GM18867 (cell line): ENCODE results near the gene SPSB3.
A peak's percentile ranks its signal among the peaks of the same experiment; 100 is the strongest.

ENCODE experiments used
- ATAC-seq: cut with Tn5 transposase; IDR thresholded peaks from one replicate; pipeline ENCODE4 v1.9.1; 2021; ENCODE audit warnings: mild to moderate bottlenecking, moderate library complexity; ENCODE audit not compliant: unreplicated experiment

SPSB3 gene

DNA sequence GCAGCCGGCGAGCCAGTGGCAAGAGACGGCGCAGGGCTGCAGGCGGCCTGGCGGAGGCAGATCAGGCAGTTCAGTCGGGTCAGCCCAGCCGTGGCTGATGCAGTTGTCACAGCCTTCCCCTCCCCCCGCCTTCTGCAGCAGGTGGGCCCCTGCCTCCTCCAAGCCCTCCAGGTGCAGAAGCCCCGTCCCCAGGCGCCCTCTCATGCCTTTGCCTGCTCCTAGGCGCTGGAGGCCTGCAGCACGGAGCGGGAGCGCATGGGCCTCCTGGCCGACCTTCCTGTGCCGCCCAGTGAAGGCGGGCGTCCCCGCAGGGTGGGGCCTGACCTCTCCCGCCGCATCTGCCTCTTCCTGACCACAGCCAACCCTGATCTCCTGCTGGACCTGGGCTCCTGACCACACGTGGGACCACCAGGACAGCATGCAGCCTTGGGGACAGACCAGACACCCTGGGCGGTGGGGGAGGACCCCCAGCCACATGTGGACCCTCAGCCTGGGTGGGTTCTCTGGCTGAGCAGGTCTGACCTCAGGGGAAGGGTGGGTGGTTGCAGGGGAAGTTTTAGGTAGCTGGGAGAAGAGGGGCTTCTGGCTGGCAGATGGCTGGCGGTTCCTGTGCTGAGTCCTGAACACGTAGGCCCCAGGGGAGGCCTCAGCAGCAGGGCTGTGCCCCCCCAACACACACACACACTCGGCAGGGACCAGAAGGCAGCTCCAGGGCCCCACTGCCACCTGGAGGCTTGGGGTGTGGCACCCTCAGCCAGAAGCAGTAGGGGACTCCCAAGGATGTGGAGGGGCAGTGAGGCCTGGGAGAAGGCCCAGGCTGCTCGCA is 6.3 kb downstream of the SPSB3 start:
- no peak for ATAC-seq

DNA sequence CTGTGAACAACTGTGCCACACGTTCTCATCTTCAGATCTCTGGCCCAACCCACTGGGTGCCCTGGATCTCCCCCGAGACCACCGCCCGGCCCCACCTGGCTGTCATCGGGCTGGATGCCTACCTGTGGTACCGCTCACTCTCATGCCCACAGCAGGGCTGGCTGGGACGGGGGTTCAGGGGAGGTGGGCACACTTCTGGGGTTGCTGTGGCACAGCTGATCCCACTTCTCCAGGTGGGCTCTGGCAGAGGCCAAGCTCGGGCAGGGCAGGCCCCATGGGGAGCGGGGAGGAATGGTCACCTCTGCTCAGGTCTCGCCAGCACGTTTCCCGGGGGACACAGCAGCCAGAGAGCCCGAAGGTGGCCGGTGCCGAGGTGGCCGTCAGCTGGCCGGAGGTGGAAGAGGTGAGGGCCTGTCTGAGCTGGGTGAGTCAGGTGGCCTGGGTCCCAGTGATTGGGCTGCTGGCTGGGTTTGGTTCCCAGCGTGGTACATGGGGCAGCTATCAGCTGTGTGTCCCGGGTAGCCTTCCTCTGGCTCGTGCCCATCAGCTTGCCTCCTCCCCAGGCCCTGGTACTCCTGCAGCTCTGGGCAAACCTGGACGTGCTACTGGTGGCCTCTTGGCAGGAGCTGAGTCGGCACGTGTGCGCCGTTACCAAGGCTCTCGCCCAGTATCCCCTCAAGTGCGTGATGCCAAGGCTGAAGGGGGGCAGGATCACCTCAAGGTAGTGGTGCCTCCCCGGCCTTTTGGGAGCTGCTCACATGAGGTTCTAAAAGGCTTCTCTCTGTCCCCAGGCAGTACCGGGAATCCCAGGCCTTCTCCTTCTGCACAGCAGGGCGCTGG is 7.1 kb downstream of the SPSB3 start:
- ATAC-seq: no peak

DNA sequence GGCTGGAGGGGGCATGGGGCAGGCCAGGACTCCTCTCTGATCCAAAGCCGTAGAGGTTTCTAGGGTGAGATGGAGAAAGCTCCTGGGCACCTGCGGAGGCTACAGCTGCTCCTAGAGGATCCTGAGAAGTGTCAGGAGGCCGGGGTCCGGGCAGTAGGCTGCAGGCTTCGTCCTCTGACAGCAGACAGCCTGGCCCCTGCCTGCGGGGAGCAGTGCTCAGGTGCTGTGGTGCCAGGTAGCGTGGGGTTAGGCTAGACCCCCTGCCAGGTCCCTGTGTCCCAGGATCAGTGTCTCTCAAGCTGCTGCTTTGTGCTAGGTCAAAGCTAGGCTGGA is 8.0 kb downstream of the SPSB3 start:
- ATAC-seq: no peak

DNA sequence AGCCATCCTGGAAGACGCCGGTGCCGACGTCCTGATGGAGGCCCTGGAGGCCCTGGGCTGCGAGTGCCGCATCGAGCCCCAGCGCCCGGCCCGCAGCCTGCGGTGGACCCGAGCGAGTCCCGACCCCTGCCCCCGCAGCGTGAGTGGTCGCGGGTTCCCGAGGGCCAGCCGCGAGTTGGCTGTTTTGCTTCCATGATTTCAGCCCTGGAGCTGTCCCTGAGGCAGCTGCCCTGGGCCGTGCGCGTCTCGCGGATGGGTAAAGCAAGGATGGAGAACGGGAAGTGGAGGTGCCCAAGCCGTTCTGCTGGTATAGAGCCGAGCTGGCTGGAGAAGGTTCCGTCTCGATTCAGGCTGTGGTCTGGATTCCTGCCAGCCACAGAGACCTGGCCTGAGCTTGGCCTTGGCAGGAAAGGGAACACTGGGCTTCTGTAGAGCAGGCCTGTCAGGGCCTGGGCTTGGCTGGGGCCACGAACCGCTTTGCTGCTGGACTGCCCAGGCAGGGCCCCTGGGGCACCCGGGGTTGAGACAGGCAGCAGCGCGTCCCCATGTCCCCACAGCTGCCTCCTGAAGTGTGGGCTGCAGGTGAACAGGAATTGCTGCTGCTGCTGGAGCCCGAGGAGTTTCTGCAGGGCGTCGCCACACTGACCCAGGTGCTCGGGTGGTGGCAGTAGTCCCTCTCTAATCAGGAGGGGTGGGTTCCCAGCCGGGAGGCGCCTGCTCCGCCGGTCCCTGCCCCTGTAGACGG is 8.5 kb downstream of the SPSB3 start:
- no peak for ATAC-seq

GRCh38 chr16:1772908-1773702 is 9.3 kb downstream of the SPSB3 start, which contains the start of gene MRPS34:
MRPS34 (minus strand) TSS chr16:1773134; CDS start chr16:1773119, 15 bp downstream.
- peak; percentile 36 for ATAC-seq

DNA sequence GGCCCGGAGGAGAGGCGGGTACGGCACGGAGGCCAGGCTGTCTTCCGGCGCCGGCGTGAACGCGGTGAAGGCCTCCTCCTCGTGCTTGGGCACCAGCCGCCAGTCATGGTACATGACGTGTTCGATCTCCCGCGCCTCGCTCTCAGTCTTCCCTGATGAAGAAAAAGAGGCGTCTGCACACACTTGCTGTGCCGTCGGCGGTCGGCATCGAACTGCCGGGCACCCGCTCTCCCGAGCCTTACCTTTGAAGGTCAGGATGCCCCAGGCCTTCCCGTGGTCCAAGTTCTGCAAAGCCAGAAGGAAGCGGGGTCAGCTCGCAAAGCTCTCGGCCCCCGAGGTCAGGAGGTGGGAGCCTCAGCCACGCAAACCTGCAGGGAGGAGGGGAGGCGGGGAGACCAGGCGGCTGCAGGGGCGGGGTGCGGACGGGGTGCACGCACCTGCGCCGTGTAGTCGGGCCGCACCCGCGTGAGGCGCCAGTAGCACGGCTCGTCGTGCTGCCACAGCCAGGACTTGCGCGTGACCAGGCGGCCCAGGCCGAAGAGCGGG is 9.9 kb downstream of the SPSB3 start, which contains the start of gene EME2:
Gene EME2 (plus strand): TSS at position 449 of the 546 bp plus-strand sequence. CDS start 418 bp downstream, outside the sequence.
- ATAC-seq: peak; percentile 13

- ATAC-seq: no peak
Observed at GRCh38 chr16:1771864-1772361, 10.5 kb downstream of the SPSB3 start.

GRCh38 chr16:1771188-1771863 is 11.0 kb downstream of the SPSB3 start, which contains the start of gene NME3:
NME3 (minus strand) TSS chr16:1771543; CDS start chr16:1771534, 9 bp downstream.
- ATAC-seq: peak; percentile 24

GRCh38 chr16:1770328-1771187 is 11.8 kb downstream of the SPSB3 start:
- no peak for ATAC-seq

DNA sequence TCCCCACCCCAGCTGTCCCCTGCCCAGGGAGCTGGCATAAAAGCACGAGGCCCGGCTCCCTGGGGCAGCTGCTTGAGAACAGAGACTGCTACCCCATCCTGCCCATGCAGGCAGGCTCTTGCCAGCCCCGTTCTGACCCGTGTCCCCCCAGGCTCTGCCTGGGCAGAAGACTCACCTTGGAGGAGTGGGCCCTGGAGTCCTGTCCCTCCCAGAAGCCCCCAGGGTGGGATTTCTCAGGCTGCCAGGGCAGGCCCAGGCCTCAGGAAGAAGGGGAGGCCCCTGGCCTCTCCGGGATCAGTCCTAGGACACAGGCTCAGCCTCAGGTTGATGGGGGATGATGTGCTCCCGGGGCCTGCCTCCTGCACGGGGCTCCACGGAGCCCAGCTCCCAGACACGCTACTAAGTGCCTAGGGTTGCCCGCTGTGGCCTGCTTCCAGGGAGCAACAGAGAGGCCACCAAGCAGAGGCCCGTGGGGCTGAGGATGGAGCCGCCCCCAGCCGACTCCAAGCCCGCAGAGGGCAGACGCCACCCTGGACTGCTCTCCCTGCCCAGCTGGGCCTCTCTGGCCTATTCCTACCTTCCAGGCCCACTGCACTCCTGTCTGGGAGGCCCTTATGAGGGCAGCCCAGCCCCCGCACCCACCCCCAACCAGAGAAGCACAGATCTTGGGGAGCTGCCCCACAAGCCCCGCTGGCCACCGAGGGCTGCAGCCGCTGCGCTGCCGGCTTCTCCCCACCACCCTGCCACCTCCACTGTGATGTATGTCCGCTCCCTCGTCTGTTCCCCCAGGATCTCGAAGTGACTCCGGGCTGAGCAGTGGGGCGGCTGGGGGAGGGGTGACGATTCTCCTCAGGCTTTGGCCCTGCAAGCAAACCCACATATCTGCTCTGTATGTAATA is 12.7 kb downstream of the SPSB3 start:
- no peak for ATAC-seq

DNA sequence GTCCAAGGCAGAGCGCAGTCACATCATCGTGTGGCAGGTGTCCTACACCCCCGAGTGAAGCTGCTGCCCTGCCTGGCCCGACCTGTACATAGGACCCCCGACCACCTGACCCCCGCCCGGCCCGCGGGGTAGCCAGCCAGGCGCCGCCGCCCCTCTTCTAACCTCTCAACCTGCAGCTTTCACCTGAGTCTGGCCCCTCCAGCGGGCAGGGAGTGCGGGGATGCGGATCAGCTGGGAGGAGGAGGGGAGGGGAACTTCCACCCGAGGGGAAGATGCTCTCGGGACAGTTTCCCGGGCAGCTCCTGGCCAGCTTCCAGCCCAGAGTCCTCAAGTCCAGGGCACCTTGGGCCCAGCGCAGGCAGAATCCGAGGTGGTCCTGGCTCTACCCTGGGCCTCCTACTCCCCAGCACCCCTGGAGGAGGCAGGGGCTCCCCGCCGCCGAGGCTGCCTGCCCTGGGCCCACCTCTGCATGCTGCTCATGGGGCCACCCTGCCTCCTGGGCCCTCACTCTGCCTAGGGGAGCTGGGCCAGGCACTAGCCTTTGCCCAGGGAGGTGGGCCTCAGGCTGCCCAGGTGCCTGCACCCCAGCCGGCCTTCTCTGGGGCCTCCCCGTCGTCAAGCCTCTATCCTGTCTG is 13.5 kb downstream of the SPSB3 start:
- no peak for ATAC-seq

DNA sequence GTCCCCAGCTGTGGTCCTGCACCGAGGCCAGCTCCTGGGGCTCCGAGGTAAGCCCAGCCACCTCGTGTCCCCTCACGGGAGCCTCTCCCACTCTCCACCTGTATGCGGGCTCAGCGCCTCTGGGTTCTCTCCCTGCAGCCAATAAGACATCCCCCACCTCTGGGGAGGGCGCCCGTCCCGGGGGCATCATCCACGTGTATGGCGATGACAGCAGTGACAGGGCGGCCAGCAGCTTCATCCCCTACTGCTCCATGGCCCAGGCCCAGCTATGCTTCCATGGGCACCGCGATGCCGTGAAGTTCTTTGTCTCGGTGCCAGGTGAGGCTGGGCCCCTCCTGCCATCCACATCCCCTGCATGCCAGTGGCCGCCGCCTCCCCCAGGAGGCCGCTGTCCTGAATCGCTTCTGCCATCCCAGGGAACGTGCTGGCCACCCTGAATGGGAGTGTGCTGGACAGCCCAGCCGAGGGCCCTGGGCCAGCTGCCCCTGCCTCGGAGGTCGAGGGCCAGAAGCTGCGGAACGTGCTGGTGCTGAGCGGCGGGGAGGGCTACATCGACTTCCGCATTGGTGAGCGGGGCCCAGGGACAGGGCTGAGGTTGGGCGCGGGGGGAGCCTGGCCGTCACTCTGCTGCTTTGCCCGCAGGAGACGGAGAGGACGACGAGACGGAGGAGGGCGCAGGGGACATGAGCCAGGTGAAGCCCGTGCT is 14.2 kb downstream of the SPSB3 start:
- ATAC-seq: no peak

DNA sequence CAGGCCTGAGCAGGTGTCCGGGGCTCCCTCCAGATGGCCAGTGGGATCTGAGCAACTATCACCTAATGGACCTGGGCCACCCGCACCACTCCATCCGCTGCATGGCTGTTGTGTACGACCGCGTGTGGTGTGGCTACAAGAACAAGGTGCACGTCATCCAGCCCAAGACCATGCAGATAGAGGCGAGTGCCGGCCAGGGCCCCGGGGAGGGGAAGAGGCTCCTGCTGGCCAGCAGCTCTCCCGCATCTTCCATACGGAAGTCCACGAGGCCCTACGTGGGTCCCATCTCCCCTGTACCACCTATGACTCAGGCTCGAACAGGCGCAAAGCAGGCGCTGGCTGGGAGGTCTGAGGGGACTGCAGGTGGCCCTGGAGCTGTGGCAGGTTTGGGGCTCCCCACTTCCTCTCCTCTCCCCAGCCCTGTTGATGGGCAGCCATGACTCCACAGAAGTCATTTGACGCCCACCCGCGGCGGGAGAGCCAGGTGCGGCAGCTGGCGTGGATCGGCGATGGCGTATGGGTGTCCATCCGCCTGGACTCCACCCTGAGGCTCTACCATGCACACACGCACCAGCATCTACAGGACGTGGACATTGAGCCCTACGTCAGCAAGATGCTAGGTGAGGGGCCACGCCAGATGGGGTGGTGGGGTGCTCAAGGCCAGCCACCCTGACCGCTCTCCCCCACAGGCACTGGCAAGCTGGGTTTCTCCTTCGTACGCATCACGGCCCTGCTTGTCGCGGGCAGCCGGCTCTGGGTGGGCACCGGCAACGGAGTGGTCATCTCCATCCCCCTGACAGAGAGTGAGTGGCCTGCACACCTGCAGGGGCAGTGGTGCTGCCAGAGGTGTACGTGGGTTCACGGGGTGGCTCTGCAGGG is 15.0 kb downstream of the SPSB3 start:
- no peak for ATAC-seq

DNA sequence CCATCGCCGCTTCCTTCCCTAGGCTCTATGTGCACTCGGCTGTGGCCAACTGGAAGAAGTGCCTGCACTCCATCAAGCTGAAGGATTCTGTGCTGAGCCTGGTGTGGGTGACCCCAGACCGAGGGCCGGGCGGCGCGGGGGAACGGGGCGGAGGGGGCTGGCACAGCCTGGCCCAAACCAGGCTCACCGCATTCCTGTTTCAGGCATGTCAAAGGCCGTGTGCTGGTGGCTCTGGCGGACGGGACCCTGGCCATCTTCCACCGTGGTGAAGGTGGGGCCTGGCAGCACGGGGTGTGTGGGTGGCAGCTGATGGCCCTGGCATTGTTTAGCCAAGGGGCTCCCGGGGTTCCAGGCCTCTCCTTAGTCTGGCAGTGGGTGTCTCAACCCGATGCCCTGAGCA is 15.7 kb downstream of the SPSB3 start:
- ATAC-seq: no peak

DNA sequence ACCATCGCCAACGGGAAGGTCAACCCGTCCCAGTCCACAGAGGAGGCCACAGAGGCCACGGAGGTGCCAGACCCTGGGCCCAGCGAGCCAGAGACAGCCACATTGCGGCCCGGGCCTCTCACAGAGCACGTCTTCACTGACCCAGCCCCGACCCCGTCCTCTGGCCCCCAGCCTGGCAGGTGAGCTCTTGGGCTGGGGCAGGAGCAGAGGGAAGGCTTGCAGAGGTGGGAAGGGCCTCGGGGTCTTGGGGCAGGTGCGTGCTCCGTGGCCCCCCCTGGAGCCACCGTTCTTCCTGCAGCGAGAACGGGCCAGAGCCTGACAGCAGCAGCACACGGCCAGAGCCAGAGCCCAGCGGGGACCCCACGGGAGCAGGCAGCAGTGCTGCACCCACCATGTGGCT is 16.1 kb downstream of the SPSB3 start:
- no peak for ATAC-seq
